ENCODE measurements around the gene ARHGAP15.
"Not testable (repeated sequence)": the region's sequence is repeated elsewhere in the genome, so short reads cannot be mapped to it uniquely, and the experiment has no call there.

ARHGAP15 gene

GRCh38 chr2:143501106-143501676 is 372.0 kb downstream of the ARHGAP15 start:
- DNase-seq = no peak

GRCh38 chr2:143503280-143503679 is 374.1 kb downstream of the ARHGAP15 start:
- no peak for DNase-seq

GRCh38 chr2:143504397-143504796 is 375.2 kb downstream of the ARHGAP15 start:
- no peak for DNase-seq

DNA sequence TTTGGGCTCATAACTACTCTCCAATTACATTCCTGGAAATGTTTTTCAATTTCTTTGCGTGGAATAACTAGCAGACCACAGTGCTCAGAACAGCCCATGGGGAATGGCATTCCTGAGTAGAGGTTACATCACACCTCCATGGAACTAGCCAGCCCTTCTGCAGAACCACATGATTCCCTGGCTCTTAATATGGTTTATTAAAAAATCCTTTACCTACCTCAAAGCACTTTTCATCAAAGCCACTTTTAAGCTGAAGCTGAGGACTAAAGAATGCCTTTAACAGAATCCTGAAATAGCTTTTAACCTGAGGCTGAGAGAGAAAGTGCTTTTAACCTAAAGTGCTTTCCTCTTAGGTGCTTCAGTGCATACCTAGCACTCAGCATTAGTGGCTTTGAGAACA is 376.3 kb downstream of the ARHGAP15 start:
- no peak for DNase-seq

DNA sequence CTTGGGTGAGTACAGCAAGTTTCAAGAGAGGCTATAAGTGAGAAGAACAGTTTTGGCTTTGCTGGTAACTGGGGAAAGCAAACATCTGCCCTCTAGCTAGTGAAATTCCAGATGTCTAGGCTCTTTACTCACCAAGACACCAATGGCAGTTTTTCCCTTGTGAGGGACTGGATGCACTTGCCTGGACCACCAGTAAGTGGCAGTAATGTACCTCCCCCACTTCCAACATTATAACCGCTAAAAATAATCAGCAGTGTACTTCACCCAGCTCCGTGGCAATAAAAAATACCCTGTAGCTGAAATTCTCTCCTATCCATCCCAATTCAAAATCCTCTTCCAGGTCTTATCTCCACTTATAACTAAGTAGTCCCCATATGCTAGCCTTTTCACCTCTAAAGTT is 383.9 kb downstream of the ARHGAP15 start:
- no peak for DNase-seq

DNA sequence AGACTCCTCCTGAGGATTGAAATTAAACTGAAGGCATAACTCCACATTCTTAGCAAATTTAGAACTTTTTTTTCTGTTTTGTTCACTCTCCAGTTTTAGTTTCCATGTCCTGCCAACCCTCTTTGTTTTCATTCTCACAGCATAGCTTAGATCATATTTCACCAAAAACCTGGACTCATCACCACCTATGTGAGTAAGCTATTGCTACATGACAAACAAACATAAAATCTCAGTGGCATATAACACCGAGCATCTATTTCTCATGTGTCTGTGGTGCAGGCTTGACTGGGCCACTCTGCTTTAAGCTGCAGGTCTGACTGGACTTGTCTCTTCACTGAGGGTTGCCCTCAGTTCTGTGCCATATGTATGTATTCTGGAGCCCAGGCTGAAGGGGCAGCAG is 385.2 kb downstream of the ARHGAP15 start:
- no peak for DNase-seq

GRCh38 chr2:143515318-143515717 is 386.1 kb downstream of the ARHGAP15 start:
- DNase-seq = no peak

DNA sequence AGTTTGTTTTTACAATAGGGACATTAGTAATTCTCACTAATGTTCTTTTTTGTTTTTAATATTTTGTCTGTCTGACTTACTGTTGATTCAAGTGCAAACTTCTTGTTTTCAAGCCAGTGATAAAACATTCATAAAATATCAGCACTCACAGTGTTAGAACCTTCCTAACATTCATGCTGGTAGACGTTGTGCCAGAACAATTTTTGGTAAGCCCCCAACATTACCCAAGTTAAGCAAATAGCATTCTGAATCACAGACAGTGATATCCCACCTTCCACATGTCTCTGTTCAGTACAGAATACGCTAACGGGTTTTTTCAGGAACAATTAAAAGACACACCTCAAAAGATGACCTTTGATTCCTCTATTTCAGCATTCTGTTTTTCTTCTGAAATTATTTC is 390.3 kb downstream of the ARHGAP15 start:
- no peak for DNase-seq

- no peak for DNase-seq
These were observed 392.2 kb downstream of the ARHGAP15 start for GRCh38 chr2:143521396-143521795.

DNA sequence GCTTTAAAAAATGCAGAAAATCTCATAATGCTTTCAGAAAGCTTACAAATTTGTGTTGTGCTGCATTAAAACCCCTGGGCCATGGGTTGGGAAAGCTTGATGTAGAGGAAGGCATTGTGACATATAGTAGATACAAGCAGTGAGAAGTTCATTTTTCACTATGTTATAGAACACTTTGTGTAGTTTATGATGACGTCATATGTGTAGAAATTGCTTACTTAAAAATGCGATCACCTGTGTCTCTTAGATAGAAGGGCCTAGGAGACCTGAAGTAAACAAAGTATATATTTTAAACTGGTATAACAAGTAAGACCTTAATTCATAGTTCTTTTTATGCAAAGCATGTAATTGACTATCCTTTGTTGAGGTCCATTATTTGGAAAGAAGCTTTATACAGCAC is 393.5 kb downstream of the ARHGAP15 start:
- no peak for DNase-seq

DNA sequence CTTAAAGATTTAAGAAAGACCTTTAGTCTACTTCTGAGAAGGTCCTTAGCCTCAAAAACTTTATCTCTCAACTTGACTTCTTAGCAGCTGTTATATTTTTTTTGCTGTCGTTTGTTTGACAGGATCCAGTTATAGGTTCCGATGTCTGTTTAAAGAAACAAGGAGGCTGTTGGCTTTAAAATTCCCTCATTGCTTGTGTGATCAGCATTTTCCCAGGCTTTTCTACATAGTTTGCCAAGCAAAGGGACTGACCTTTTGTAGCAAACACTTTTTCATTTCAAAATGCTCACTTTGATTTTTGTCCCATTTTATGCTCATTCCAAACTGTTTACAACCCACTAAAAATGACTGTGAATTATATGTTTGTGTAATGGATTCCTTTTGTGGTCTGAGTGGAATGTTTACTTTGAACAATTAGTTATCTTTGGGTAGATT is 394.9 kb downstream of the ARHGAP15 start:
- no peak for DNase-seq

- no peak for DNase-seq
These were observed 395.6 kb downstream of the ARHGAP15 start for GRCh38 chr2:143524559-143525401.

DNA sequence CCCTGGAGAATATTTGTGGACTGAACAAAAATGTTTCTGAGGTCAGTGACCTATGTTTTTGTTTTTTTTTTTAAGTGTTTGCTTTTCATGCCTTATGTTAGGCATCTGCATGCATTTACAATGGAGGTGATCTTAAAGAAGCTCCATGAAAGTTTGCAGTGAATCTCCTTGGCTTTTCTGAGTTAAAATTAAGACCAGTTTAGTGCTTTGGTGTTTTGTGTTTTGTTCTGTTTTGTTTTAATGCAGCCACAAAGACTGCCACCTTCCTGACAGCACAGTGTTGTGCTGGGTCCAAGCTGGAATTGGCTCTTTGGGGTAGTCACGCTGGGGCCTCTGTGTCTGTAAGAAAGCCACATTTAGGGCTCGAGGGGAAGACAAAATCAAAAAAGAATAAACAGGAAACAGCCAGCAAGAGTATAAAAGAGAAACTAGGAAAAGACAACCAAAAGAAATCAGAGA is 396.2 kb downstream of the ARHGAP15 start:
- no peak for DNase-seq

GRCh38 chr2:143526498-143526897 is 397.3 kb downstream of the ARHGAP15 start:
- DNase-seq = no peak

DNA sequence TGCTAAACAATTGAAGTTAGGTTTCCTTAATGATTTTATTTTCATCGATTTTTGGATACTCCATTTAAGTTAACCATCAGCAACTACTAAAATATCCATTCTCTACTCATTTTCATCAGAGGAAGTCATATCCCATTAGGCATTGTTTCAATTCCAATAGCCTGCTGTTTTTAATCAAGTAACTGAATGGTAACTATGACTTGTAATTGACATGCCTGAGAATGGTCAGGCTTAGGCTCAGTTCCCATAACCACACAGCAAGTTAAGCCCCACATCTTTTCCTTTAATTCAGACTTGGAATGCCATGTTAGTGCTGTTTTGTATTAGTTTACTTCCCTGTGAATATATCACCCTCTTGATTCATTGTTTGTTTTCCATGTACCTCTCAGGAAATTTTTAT is 398.8 kb downstream of the ARHGAP15 start:
- DNase-seq = no peak

GRCh38 chr2:143529118-143529720 is 400.0 kb downstream of the ARHGAP15 start:
- DNase-seq = no peak

GRCh38 chr2:143530758-143531157 is 401.5 kb downstream of the ARHGAP15 start:
- DNase-seq = no peak

GRCh38 chr2:143532061-143532460 is 402.8 kb downstream of the ARHGAP15 start:
- no peak for DNase-seq

DNA sequence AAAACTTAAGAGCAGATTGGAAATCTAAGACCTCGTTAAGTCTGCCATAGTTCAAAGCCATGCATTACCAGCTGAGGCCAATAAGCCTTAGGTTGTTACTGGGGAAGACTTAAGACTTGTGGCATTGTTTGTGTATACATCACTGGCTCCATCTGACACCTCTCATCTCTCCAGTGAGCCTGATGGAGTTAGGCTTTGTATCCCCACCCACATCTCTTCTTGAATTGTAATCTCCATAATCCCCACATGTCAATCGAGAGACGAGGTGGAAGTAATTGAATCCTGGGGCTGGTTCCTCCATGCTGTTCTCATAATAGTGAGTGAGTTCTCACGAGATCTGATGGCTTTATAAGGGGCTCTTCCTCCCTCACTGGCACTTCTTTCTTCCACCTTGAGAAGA is 404.6 kb downstream of the ARHGAP15 start:
- DNase-seq = no peak

DNA sequence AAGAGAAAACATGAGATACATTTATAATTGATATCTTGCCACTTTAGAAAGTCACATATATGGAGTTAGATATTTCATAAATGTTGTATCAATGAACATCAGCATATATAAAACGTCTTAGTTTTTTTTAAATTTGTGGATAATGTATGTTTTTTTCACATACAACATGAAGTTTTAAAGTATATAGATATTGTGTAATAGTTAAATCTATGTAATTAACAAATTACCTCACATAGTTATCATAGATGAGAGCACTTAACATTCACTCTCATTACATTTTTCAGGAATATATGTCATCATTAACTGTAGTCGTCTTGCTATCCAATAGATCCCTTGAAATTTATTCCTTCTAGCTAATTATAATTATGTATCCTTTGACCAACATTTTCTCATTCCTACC is 406.6 kb downstream of the ARHGAP15 start:
- no peak for DNase-seq

GRCh38 chr2:143541899-143542298 is 412.7 kb downstream of the ARHGAP15 start:
- not testable (repeated sequence) for DNase-seq

DNA sequence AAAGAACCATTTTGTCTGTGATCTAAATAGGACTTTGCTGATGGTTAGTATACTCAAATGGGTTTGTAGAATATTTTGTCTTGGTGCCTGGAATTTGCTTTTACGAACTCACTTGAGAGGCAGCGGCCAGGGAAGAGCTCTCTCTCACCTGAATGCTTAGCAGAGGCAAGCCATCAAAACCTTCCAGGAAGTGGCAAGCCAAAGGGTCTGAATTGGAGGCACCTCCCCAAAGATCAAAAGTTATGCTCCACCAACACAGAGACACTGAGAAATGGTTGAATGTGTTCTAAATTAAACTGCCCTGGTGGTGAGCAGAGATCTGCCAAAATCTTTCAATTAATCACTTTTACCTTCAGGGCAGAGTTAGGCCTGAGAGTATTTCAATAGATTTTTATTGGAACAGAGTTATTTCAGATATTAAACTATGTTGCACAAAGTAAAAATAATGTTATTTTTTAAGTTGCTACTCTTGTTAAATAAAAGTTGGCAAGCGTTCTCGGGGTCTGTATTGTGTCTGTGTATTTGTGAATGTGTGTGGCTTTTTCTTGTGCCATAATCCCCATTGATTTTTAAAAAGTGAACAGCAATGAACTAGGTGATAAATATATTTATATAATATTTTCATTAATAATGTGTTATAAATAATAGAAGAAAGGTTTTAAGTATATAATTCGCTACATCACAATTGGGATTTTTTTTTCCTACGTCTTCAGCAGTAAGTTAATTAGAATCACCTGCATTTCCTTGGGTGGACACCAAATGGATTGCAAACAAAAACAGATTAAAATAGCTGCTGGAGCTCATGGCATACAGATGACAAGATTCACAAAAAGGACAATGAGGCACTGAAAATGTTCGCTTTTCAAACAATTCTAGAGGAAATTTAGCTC is 416.1 kb downstream of the ARHGAP15 start:
- no peak for DNase-seq

- DNase-seq = no peak
These were observed 416.7 kb downstream of the ARHGAP15 start for GRCh38 chr2:143545949-143546255.

Measured in activated CD8-positive, alpha-beta memory T cell treated with anti-CD3 and anti-CD28 coated beads for 24 hours (primary cell).